Type B pancreatic cell (in vitro differentiated cells): ENCODE data around the gene SLC25A6. TPM values are rescaled to one million over a fixed set of nuclear protein-coding genes. Genes with fewer than 3 reads are reported as not detected.
"Not testable (repeated sequence)": the region's sequence is repeated elsewhere in the genome, so short reads cannot be mapped to it uniquely, and the experiment has no call there.

ENCODE experiments used
- DNase-seq: peaks from one replicate; pipeline ENCODE4 v3.0.0; 2021; ENCODE audit warnings: mixed read lengths; ENCODE audit not compliant: unreplicated experiment; ENCODE audit errors: extremely low spot score
- H3K27ac Mint-ChIP-seq: 2 replicates; pipeline ENCODE4 v1.8.0; 2021; ENCODE audit warnings: mild to moderate bottlenecking, mixed read lengths
- H3K27me3 Mint-ChIP-seq: 2 replicates; pipeline ENCODE4 v1.8.0; 2021; ENCODE audit warnings: mixed read lengths
- H3K36me3 Mint-ChIP-seq: 2 replicates; pipeline ENCODE4 v1.8.0; 2021; ENCODE audit warnings: mixed read lengths
- H3K4me1 Mint-ChIP-seq: one replicate; pipeline ENCODE4 v1.8.0; 2021; ENCODE audit warnings: mixed read lengths; ENCODE audit not compliant: unreplicated experiment
- H3K4me3 Mint-ChIP-seq: 2 replicates; pipeline ENCODE4 v1.8.0; 2021; ENCODE audit warnings: mild to moderate bottlenecking, mixed read lengths
- H3K9me3 Mint-ChIP-seq: 2 replicates; pipeline ENCODE4 v1.8.0; 2021; ENCODE audit warnings: mixed read lengths
- total RNA-seq: library from RNA; stranded (reverse); gene quantifications from 2 replicates; pipeline ENCODE4 v1.2.1, GENCODE V29; 2021; ENCODE audit warnings: low replicate concordance
- TF ChIP-seq, protein P1 (sequence below): fragments of 200-600 bp; sonication (generic); conservative IDR thresholded peaks from 2 replicates; pipeline ENCODE4 v1.5.0; 2021; ENCODE audit warnings: antibody characterized with exemption, mild to moderate bottlenecking

Gene SLC25A6
- total RNA-seq, 1 donor from 2014 or later = 489 TPM

GRCh38 chrX:1385253-1386223 lies 6.4 kb downstream of the SLC25A6 start:
- no peaks in the 10 kb centered on the region for H3K4me1 Mint-ChIP-seq
- H3K4me3 Mint-ChIP-seq = no peak overlapping the region
- peaks cover 18% of the 10 kb centered on the region for H3K36me3 Mint-ChIP-seq
- TF ChIP-seq, protein P1, sequence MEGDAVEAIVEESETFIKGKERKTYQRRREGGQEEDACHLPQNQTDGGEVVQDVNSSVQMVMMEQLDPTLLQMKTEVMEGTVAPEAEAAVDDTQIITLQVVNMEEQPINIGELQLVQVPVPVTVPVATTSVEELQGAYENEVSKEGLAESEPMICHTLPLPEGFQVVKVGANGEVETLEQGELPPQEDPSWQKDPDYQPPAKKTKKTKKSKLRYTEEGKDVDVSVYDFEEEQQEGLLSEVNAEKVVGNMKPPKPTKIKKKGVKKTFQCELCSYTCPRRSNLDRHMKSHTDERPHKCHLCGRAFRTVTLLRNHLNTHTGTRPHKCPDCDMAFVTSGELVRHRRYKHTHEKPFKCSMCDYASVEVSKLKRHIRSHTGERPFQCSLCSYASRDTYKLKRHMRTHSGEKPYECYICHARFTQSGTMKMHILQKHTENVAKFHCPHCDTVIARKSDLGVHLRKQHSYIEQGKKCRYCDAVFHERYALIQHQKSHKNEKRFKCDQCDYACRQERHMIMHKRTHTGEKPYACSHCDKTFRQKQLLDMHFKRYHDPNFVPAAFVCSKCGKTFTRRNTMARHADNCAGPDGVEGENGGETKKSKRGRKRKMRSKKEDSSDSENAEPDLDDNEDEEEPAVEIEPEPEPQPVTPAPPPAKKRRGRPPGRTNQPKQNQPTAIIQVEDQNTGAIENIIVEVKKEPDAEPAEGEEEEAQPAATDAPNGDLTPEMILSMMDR = no peak
- H3K27me3 Mint-ChIP-seq = no peaks in the 10 kb centered on the region
- DNase-seq = no peak
- H3K9me3 Mint-ChIP-seq = no peaks in the 10 kb centered on the region
- no peak overlapping the region for H3K27ac Mint-ChIP-seq

GRCh38 chrX:1384658-1385252 lies 7.2 kb downstream of the SLC25A6 start:
- Mint-ChIP-seq H3K27me3 (no peaks in the 10 kb centered on the region), H3K9me3 (no peaks in the 10 kb centered on the region), H3K27ac (no peak overlapping the region), H3K4me1 (no peaks in the 10 kb centered on the region), H3K36me3 (peaks cover 18% of the 10 kb centered on the region), H3K4me3 (no peak overlapping the region)
- no peak for DNase-seq
- TF ChIP-seq, protein P1 = no peak

- peaks cover 4% of the 10 kb centered on the region for H3K36me3 Mint-ChIP-seq
- DNase-seq = no peak
- no peak overlapping the region for H3K27ac Mint-ChIP-seq
- no peaks in the 10 kb centered on the region for H3K27me3 Mint-ChIP-seq
- H3K9me3 Mint-ChIP-seq = no peaks in the 10 kb centered on the region
- no peaks in the 10 kb centered on the region for H3K4me1 Mint-ChIP-seq
- no peak overlapping the region for H3K4me3 Mint-ChIP-seq
- TF ChIP-seq, protein P1 = no peak
Measured at GRCh38 chrX:1380672-1381233, 11.2 kb downstream of the SLC25A6 start.

- TF ChIP-seq, protein P1 = no peak
- Mint-ChIP-seq H3K27me3 (no peaks in the 10 kb centered on the region), H3K4me3 (no peak overlapping the region), H3K27ac (peak overlapping the region; percentile 66), H3K9me3 (no peaks in the 10 kb centered on the region), H3K36me3 (no peaks in the 10 kb centered on the region), H3K4me1 (no peaks in the 10 kb centered on the region)
- no peak for DNase-seq
Measured at GRCh38 chrX:1378306-1378759, 13.6 kb downstream of the SLC25A6 start.

DNA sequence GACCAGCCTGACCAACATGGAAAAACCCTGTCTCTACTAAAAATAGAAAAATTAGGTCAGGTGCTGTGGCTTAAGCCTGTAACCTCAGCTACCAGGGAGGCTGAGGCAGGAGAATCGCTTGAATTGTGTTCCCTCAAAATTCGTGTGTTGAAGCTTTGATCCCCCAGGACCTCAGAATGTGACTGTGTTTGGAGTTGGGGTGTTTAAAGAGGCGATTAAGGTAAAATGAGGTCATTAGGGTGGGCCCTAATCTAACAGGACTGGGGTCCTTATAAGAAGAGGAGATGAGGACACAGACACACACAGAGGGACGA lies 23.6 kb downstream of the SLC25A6 start:
- Mint-ChIP-seq H3K4me3 (no peak overlapping the region), H3K27ac (peak overlapping the region; percentile 58), H3K9me3 (no peaks in the 10 kb centered on the region), H3K4me1 (no peaks in the 10 kb centered on the region), H3K36me3 (no peaks in the 10 kb centered on the region), H3K27me3 (no peaks in the 10 kb centered on the region)
- no peak for DNase-seq
- TF ChIP-seq, protein P1 = no peak

- not testable (repeated sequence) for H3K27ac Mint-ChIP-seq, H3K36me3 Mint-ChIP-seq, H3K27me3 Mint-ChIP-seq, H3K4me1 Mint-ChIP-seq, H3K9me3 Mint-ChIP-seq, DNase-seq, H3K4me3 Mint-ChIP-seq
Measured at GRCh38 chrX:1366363-1366762, 25.6 kb downstream of the SLC25A6 start.
